Lower lobe of right lung (tissue), 2 donors: ENCODE data around the gene DAZL. TPM values are rescaled to one million over a fixed set of nuclear protein-coding genes. Genes with fewer than 3 reads are reported as not detected.

Experiments used
- ATAC-seq, 2 donors: fragments of 200-7000 bp; cut with Tn5 transposase; one replicate each; pipeline ENCODE4 v1.9.1; 2020 to 2022; ENCODE audit warnings: mild to moderate bottlenecking in 2 of 2, moderate library complexity in 2 of 2
- DNase-seq: peaks from one replicate; pipeline ENCODE4 v3.0.0-alpha.2; 2020
- H3K27ac ChIP-seq: fragments of 200-600 bp; one replicate; pipeline ENCODE4 v1.8.0; 2022
- H3K27me3 ChIP-seq: fragments of 200-600 bp; one replicate; pipeline ENCODE4 v1.8.0; 2022; ENCODE audit warnings: low read depth
- H3K36me3 ChIP-seq: fragments of 200-600 bp; one replicate; pipeline ENCODE4 v1.8.0; 2022; ENCODE audit warnings: mild to moderate bottlenecking
- H3K4me1 ChIP-seq: fragments of 200-600 bp; one replicate; pipeline ENCODE4 v1.8.0; 2022
- H3K4me3 ChIP-seq: fragments of 200-600 bp; one replicate; pipeline ENCODE4 v1.8.0; 2022; ENCODE audit warnings: mild to moderate bottlenecking
- H3K9me3 ChIP-seq: fragments of 200-600 bp; one replicate; pipeline ENCODE4 v1.8.0; 2022
- intact Hi-C: fragments of 100-400 bp; cut with DNase I; formaldehyde crosslinking; loops from one replicate; pipeline ENCODE4 v1.11.0; 2022
- total RNA-seq: library from RNA; stranded (reverse); fragmentation: NEBNext Ultra II Directional; extraction: Animal tissue kit (Norgen Biotek cat#: 25700); gene quantifications from one replicate; pipeline ENCODE4 v1.2.1, GENCODE V29; 2021
- TF ChIP-seq, protein P1 (sequence below): fragments of 200-600 bp; IDR thresholded peaks from one replicate; pipeline ENCODE4 v1.8.0; 2022; ENCODE audit warnings: antibody characterized with exemption, mild to moderate bottlenecking
- donor health status: DM: no; HTN: yes; CAD: no; lungs with severe emphysema.

DAZL gene
- total RNA-seq, 1 donor from 2014 or later: not detected

DNA sequence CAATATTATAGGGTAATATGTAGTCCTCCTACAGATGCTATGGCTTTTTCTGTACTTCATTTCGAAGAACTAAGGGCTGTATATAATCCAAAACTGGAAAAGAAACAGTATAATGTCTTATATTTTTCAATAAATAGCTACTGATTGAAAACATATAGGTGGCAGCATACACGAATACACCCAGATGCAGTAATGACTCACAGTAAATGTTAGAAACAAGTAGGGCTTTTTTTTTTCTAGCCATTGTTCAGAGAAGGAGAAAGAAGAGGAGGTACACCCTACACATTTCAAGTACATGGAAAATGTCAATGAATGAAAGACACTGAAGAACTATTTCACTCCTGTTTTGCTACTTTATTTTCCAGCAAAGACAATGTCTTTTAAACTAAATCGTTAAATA lies 9.4 kb downstream of the DAZL start:
- Histone ChIP-seq H3K36me3 (no peaks in the 10 kb centered on the region), H3K4me1 (no peaks in the 10 kb centered on the region), H3K27ac (no peak overlapping the region), H3K9me3 (no peaks in the 10 kb centered on the region), H3K27me3 (no peaks in the 10 kb centered on the region), H3K4me3 (no peak overlapping the region)
- DNase-seq (no peak), ATAC-seq (no peak)
- TF ChIP-seq, protein P1, sequence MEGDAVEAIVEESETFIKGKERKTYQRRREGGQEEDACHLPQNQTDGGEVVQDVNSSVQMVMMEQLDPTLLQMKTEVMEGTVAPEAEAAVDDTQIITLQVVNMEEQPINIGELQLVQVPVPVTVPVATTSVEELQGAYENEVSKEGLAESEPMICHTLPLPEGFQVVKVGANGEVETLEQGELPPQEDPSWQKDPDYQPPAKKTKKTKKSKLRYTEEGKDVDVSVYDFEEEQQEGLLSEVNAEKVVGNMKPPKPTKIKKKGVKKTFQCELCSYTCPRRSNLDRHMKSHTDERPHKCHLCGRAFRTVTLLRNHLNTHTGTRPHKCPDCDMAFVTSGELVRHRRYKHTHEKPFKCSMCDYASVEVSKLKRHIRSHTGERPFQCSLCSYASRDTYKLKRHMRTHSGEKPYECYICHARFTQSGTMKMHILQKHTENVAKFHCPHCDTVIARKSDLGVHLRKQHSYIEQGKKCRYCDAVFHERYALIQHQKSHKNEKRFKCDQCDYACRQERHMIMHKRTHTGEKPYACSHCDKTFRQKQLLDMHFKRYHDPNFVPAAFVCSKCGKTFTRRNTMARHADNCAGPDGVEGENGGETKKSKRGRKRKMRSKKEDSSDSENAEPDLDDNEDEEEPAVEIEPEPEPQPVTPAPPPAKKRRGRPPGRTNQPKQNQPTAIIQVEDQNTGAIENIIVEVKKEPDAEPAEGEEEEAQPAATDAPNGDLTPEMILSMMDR: no peak
- intact Hi-C loops: no loop called here

DNA sequence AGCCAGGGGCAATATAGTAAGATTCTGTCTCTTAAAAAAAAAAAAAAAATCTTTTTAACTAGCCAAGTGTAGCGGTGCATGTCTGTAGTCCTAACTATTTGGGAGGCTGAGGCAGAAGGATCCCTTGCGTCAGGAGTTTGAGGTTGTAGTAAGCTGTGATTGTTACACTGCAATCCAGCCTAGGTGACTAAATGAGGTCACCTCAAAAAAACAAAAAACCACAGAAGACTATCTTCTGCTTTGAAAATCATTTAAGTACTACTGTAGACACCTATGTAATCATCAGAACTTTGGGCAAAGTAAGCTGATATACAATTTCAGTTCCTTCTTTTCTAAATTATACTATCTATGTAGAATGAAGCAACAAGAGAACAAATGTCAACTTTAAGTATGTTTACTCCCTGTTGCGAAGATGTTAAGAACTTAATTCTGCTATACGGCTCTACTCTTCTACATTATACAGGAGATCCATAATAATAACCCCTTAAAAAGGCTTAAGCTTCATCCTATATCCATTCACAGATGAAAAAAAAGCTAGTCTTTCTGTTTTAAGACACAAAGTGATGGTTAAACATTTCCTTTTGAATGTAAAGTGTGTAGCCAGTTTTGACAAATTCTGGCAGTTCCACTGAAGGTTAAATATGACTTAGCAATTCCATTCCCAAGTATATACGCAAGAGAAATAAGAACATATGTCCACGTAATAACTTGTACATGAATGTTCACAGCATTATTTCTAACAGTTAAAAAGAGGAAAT lies 15.2 kb downstream of the DAZL start:
- Histone ChIP-seq H3K4me1 (no peaks in the 10 kb centered on the region), H3K27ac (no peak overlapping the region), H3K27me3 (no peaks in the 10 kb centered on the region), H3K9me3 (no peaks in the 10 kb centered on the region), H3K36me3 (no peaks in the 10 kb centered on the region), H3K4me3 (no peak overlapping the region)
- TF ChIP-seq, protein P1: no peak
- ATAC-seq: no peak
- intact Hi-C loops: no loop called here
- DNase-seq: no peak

DNA sequence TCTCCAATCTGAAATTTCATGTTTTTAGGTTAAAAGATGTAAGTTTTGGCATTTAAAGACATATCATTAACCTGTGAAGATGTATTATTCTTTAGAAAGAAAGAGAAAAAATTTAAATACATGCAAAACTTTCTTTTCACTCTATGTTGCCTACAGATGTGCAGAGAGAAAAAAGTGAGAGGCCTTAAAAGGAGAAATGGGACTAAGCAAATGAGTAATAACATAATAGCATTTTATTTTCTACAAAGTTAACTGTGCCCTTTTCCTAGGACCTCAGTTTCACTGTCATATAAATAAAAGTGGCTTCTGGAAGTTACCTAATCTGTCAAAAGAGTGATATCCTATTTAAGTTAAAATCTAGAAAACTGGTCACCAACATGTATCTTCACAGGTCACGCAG lies 16.1 kb downstream of the DAZL start:
- no peaks in the 10 kb centered on the region for H3K36me3 ChIP-seq
- no peaks in the 10 kb centered on the region for H3K9me3 ChIP-seq
- H3K27me3 ChIP-seq: no peaks in the 10 kb centered on the region
- DNase-seq (no peak), ATAC-seq (no peak)
- TF ChIP-seq, protein P1: no peak
- no peaks in the 10 kb centered on the region for H3K4me1 ChIP-seq
- H3K4me3 ChIP-seq: no peak overlapping the region
- intact Hi-C loops: no loop called here
- no peak overlapping the region for H3K27ac ChIP-seq

DNA sequence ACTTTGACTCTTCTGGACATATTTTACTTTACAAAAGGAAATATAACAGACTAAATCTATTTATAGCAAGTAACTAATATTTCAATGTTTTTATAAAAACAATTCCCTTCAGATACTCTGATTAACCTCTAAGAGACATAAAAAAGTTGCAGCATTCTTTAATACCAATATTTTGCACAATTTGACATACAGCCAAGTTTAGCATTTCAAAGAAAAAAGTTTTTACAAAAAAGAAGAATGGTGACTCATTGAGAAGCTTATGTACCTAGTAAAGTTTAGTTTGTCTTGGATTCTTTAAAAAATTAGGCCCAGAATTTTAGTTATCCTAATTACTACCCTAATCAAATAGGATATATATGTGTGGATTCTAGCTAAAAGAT lies 17.6 kb downstream of the DAZL start:
- H3K4me3 ChIP-seq: no peak overlapping the region
- H3K36me3 ChIP-seq: no peaks in the 10 kb centered on the region
- no peaks in the 10 kb centered on the region for H3K9me3 ChIP-seq
- TF ChIP-seq, protein P1: no peak
- no peaks in the 10 kb centered on the region for H3K4me1 ChIP-seq
- no peak overlapping the region for H3K27ac ChIP-seq
- ATAC-seq (no peak), DNase-seq (no peak)
- intact Hi-C loops: no loop called here
- H3K27me3 ChIP-seq: no peaks in the 10 kb centered on the region

DNA sequence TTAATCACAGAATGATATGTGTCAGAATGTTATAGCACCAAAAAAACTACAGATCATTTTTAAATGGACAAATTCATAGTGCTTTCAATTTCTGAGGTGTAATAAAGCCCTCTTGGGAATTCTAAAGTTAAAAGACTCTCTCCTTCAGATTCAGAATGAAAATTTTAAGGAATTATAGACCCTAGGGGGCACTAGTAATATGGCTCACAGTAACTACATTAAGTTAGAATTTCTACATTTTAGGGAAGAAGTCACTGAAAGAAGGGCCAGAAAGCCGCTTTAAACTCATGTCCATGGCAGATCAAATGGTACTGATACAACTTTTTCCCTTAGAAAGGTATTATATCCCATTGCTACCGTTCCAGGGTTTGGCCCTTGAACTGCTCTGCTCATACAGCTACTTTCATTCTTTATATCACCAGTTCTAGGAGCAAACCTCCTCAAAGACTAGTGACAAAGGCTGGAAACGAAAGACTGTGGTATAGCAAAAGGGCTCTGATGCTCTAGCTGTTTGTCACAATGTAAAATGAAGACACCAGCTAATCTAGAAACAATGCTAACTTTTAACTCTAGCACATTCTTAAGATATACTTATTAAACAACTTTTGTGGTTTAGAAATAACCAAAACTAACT lies 18.1 kb downstream of the DAZL start:
- no peak overlapping the region for H3K27ac ChIP-seq
- intact Hi-C loops: no loop called here
- H3K9me3 ChIP-seq: no peaks in the 10 kb centered on the region
- H3K36me3 ChIP-seq: no peaks in the 10 kb centered on the region
- H3K4me3 ChIP-seq: no peak overlapping the region
- no peaks in the 10 kb centered on the region for H3K27me3 ChIP-seq
- ATAC-seq (no peak), DNase-seq (no peak)
- TF ChIP-seq, protein P1: no peak
- no peaks in the 10 kb centered on the region for H3K4me1 ChIP-seq
